Measurements from ENCODE around the gene SEH1L.

The SEH1L gene

DNA sequence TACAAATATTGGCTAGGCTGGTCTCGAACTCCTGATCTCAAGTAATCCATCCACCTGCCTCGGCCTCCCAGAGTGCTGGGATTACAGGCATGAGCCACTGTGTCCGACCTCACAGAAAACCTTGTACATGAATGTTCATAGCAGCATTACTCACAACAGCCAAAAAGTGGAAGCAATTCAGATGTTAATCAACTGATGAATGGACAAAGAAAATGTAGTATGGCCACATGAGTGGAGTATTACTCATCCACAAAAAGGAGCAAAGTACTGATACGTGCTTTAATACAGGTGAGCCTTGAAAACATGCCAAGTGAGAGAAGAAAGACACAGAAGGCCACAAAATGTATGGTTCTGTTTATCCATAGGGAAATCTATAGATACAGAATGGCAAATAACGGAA lies 63.9 kb downstream of the SEH1L start:
- Histone ChIP-seq H3K27me3 (replicated peaks) (no peaks in the 10 kb centered on the region), H3K36me3 (replicated peaks) (peaks cover 12% of the 10 kb centered on the region), H3K4me3 (ENCODE audit: low read depth, low read length) (no peak overlapping the region), H3K27ac (no peak overlapping the region)
- DNase-seq: no peak
- in situ Hi-C loops (cut with HindIII; ENCODE audit: low pct_ligation_motif_present, low sequenced_read_pairs): no loop called here
- no peak for TF ChIP-seq CTCF (IDR thresholded peaks at IDR 0.05; ENCODE audit: low read depth, low read length, missing control alignments)

DNA sequence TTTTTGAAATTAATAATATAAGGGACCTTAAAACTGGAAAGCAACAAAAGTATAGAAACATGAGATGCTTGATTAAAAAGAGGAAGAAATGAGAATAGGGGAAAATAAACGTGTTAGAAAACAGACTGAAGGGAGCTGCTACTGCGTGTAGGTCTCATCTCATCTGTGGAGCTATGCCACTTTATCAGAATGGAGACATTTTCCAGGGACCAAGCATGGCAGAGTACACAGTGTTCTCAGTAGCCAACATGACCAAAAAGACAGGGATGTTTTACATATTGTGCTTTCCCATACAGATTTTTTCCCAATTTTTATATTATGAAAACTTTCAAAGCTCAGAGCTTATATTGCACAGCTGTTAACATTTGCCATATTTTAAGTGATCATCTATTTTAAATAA lies 66.4 kb downstream of the SEH1L start:
- in situ Hi-C loops (cut with HindIII; ENCODE audit: low pct_ligation_motif_present, low sequenced_read_pairs): no loop called here
- peaks cover 12% of the 10 kb centered on the region for H3K36me3 ChIP-seq (replicated peaks)
- no peak for TF ChIP-seq CTCF (IDR thresholded peaks at IDR 0.05; ENCODE audit: low read depth, low read length, missing control alignments)
- no peak overlapping the region for H3K27ac ChIP-seq
- no peak overlapping the region for H3K4me3 ChIP-seq (ENCODE audit: low read depth, low read length)
- DNase-seq: no peak
- no peaks in the 10 kb centered on the region for H3K27me3 ChIP-seq (replicated peaks)

- Histone ChIP-seq H3K27ac (no peak overlapping the region), H3K36me3 (replicated peaks) (peaks cover 12% of the 10 kb centered on the region), H3K4me3 (ENCODE audit: low read depth, low read length) (no peak overlapping the region), H3K27me3 (replicated peaks) (no peaks in the 10 kb centered on the region)
- no peak for TF ChIP-seq CTCF (IDR thresholded peaks at IDR 0.05; ENCODE audit: low read depth, low read length, missing control alignments)
- DNase-seq: no peak
- in situ Hi-C loops (cut with HindIII; ENCODE audit: low pct_ligation_motif_present, low sequenced_read_pairs): no loop called here
Observed at GRCh38 chr18:13014818-13015217, 67.0 kb downstream of the SEH1L start.

DNA sequence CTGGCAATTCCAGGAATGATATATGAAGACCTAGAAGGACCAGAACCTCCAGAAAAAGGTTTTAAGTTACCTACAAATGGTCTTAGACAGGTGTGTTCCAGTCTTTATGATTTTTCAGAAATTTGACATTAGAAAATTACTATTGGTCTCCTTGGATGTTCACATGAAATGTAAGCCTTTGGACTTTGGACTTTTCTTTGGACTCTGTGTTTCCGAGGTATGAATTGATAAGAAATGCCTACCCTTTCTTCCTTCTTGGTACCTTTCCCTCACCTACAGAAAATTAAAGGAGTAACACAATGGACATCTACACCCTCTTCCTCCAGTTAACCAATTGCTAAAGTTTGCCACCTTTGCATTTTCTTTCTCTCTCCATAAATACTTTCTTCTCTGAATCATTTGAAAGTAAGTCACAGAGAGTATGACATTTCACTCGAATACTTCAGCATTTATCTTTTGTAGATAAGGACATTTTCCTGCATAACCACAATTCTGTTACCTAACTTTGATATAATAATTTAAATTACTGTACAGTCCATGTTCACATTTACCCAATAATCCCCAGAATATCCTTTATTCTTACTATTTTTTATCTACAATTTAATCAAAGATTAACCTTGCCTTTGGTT lies 69.5 kb downstream of the SEH1L start:
- Histone ChIP-seq H3K4me3 (ENCODE audit: low read depth, low read length) (no peak overlapping the region), H3K36me3 (replicated peaks) (peaks cover 11% of the 10 kb centered on the region), H3K27me3 (replicated peaks) (no peaks in the 10 kb centered on the region), H3K27ac (no peak overlapping the region)
- no peak for DNase-seq
- TF ChIP-seq CTCF (IDR thresholded peaks at IDR 0.05; ENCODE audit: low read depth, low read length, missing control alignments): no peak
- in situ Hi-C loops (cut with HindIII; ENCODE audit: low pct_ligation_motif_present, low sequenced_read_pairs): no loop called here

GRCh38 chr18:13018374-13018773 lies 70.6 kb downstream of the SEH1L start:
- no peaks in the 10 kb centered on the region for H3K27me3 ChIP-seq (replicated peaks)
- no peak overlapping the region for H3K4me3 ChIP-seq (ENCODE audit: low read depth, low read length)
- H3K27ac ChIP-seq: no peak overlapping the region
- no peak for DNase-seq
- no peak for TF ChIP-seq CTCF (IDR thresholded peaks at IDR 0.05; ENCODE audit: low read depth, low read length, missing control alignments)
- in situ Hi-C loops (cut with HindIII; ENCODE audit: low pct_ligation_motif_present, low sequenced_read_pairs): no loop called here
- peaks cover 10% of the 10 kb centered on the region for H3K36me3 ChIP-seq (replicated peaks)

DNA sequence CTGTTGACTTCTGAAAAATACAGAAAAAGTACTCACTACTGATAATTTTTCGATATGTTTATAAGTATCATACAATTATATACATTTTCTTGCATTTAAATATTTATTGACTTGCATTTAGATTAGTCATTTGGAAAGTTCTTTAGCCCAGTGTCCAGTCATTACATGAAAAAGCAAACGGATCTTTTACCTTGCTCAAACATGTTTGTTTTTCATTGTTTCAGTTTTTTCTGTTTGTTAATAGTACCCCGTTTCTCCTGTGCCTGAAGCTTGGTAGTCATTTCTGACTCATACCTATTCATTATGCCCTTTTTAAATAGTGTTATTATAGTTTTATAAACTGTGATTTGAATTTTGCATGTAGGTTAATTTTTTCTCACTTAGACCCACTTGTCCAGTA lies 71.5 kb downstream of the SEH1L start:
- in situ Hi-C loops (cut with HindIII; ENCODE audit: low pct_ligation_motif_present, low sequenced_read_pairs): no loop called here
- Histone ChIP-seq H3K4me3 (ENCODE audit: low read depth, low read length) (no peak overlapping the region), H3K36me3 (replicated peaks) (peaks cover 10% of the 10 kb centered on the region), H3K27ac (no peak overlapping the region), H3K27me3 (replicated peaks) (no peaks in the 10 kb centered on the region)
- DNase-seq: no peak
- TF ChIP-seq CTCF (IDR thresholded peaks at IDR 0.05; ENCODE audit: low read depth, low read length, missing control alignments): no peak
